Measurements from ENCODE around the gene GNB1L.

- TF ChIP-seq CTCF (IDR thresholded peaks at IDR 0.05), result no peak
- no peak for TF ChIP-seq POLR2AphosphoS5 (IDR thresholded peaks at IDR 0.05)
- no peak for TF ChIP-seq POLR2A (IDR thresholded peaks at IDR 0.05)
These were observed 120.9 kb downstream of the GNB1L start for GRCh38 chr22:19733755-19734154.

Measured in prostate gland (tissue), 2 donors.